Coronary artery (tissue), 2 donors: ENCODE data around the gene ZNF839.

Experiments
- DNase-seq: peaks from one replicate; pipeline ENCODE4 v3.0.0-alpha.2; 2017; ENCODE audit warnings: low spot score
- H3K27ac ChIP-seq, 2 donors: fragments of 200-600 bp; sonication (generic); one replicate each; pipeline ENCODE4 v1.5.1; 2016 to 2019
- H3K4me3 ChIP-seq: fragments of 200-600 bp; sonication (generic); 2 replicates; pipeline ENCODE4 v1.5.1; 2016; ENCODE audit warnings: mild to moderate bottlenecking, moderate library complexity
- CTCF ChIP-seq: fragments of 200-600 bp; sonication (generic); IDR thresholded peaks from one replicate; pipeline ENCODE4 v1.5.1; 2019; ENCODE audit warnings: antibody characterized with exemption

ZNF839 gene

GRCh38 chr14:102353126-102353619, 33.6 kb downstream of the ZNF839 start:
- no peak overlapping the region for H3K4me3 ChIP-seq
- no peak for TF ChIP-seq CTCF
- H3K27ac ChIP-seq: no peak overlapping the region
- DNase-seq: no peak

- Histone ChIP-seq H3K4me3 (no peak overlapping the region), H3K27ac (no peak overlapping the region)
- DNase-seq: no peak
- TF ChIP-seq CTCF: no peak
Measured at GRCh38 chr14:102356280-102356679, 36.7 kb downstream of the ZNF839 start.

- DNase-seq: no peak
- no peak overlapping the region for H3K4me3 ChIP-seq
- no peak for TF ChIP-seq CTCF
- H3K27ac ChIP-seq: no peak overlapping the region
Measured at GRCh38 chr14:102359341-102359740, 39.8 kb downstream of the ZNF839 start.

DNA sequence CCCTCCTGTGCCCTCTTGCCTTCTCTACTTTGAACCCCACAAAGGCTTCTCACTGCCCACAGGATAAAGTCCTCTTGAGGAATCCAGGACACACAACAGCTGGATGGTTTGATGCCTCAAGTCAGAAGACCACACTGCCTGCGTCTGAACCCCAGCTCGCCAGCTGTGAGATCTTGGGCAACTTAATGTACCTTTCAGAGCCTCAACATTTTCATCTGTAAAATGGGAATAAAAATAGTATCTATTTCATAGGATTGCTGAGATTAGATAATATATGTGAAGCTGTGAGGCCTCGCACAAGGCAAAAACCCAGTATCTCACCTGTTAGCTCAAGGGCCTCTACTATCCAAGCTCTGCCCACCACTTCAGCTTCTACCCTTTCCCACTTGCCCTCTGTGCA, 40.8 kb downstream of the ZNF839 start:
- DNase-seq: no peak
- Histone ChIP-seq H3K4me3 (no peak overlapping the region), H3K27ac (no peak overlapping the region)
- TF ChIP-seq CTCF: no peak

DNA sequence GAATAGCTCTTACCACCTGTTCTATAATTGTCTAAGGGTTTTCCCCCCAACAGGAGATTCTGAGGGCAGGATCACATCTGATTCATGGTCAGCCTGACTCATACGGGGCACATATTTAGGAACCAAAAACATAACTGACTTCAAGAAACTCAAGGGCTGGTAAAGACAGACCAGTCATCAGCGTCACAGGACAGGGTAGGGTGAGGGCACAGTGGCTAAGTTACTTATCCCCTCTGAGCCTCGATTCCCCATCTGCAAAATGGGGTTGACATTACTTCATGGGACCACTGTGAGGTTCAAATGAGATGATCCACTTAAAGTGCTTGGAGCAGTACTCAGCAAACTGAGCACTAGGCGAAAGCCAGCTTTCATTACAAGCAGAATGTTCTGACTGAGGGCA, 42.5 kb downstream of the ZNF839 start:
- peak overlapping the region; percentile 91 to 96 for H3K27ac ChIP-seq
- DNase-seq: no peak
- TF ChIP-seq CTCF: no peak
- peak overlapping the region; percentile 83 for H3K4me3 ChIP-seq

GRCh38 chr14:102362545-102363181, 43.1 kb downstream of the ZNF839 start, which contains the start of the genes CINP and TECPR2:
Gene CINP, minus strand, starts transcription at chr14:102362890. Its CDS starts 39 bp downstream, at chr14:102362851.
Gene TECPR2, plus strand, starts transcription at chr14:102362941. Its CDS starts 13,781 bp downstream, at chr14:102376722.
- peak within 1 kb of the TSS; percentile 83 for H3K4me3 ChIP-seq
- no peak for TF ChIP-seq CTCF
- DNase-seq: peak; percentile 98
- H3K27ac ChIP-seq: peak within 1 kb of the TSS; percentile 91 to 96
